ENCODE results near the gene TCF20.

Gene TCF20

GRCh38 chr22:42307806-42308563 lies 37.5 kb upstream of the TCF20 start:
- DNase-seq (ENCODE audit: low read depth) = no peak
- H3K4me3 ChIP-seq (ENCODE audit: low read depth, low read length) = no peak overlapping the region
- in situ Hi-C loops (cut with HindIII; ENCODE audit: low sequenced_read_pairs) = no loop called here
- no peak for TF ChIP-seq CTCF (IDR thresholded peaks at IDR 0.05; ENCODE audit: low read depth, low read length, missing control alignments)

GRCh38 chr22:42306010-42306409 lies 35.6 kb upstream of the TCF20 start:
- TF ChIP-seq CTCF (IDR thresholded peaks at IDR 0.05; ENCODE audit: low read depth, low read length, missing control alignments) = no peak
- no peak for DNase-seq (ENCODE audit: low read depth)
- no peak overlapping the region for H3K4me3 ChIP-seq (ENCODE audit: low read depth, low read length)
- in situ Hi-C loops (cut with HindIII; ENCODE audit: low sequenced_read_pairs) = no loop called here

- no peak overlapping the region for H3K4me3 ChIP-seq (ENCODE audit: low read depth, low read length)
- no peak for DNase-seq (ENCODE audit: low read depth)
- TF ChIP-seq CTCF (IDR thresholded peaks at IDR 0.05; ENCODE audit: low read depth, low read length, missing control alignments) = no peak
- in situ Hi-C loops (cut with HindIII; ENCODE audit: low sequenced_read_pairs) = no loop called here
These were observed 33.9 kb upstream of the TCF20 start for GRCh38 chr22:42304324-42304790.

- DNase-seq (ENCODE audit: low read depth) = no peak
- TF ChIP-seq CTCF (IDR thresholded peaks at IDR 0.05; ENCODE audit: low read depth, low read length, missing control alignments) = no peak
- H3K4me3 ChIP-seq (ENCODE audit: low read depth, low read length) = no peak overlapping the region
- in situ Hi-C loops (cut with HindIII; ENCODE audit: low sequenced_read_pairs) = no loop called here
These were observed 33.2 kb upstream of the TCF20 start for GRCh38 chr22:42303396-42304323.

GRCh38 chr22:42301742-42302102 lies 31.3 kb upstream of the TCF20 start:
- no peak for TF ChIP-seq CTCF (IDR thresholded peaks at IDR 0.05; ENCODE audit: low read depth, low read length, missing control alignments)
- in situ Hi-C loops (cut with HindIII; ENCODE audit: low sequenced_read_pairs) = no loop called here
- no peak overlapping the region for H3K4me3 ChIP-seq (ENCODE audit: low read depth, low read length)
- DNase-seq (ENCODE audit: low read depth) = no peak

GRCh38 chr22:42301077-42301741 lies 30.8 kb upstream of the TCF20 start:
- TF ChIP-seq CTCF (IDR thresholded peaks at IDR 0.05; ENCODE audit: low read depth, low read length, missing control alignments) = no peak
- in situ Hi-C loops (cut with HindIII; ENCODE audit: low sequenced_read_pairs) = no loop called here
- no peak for DNase-seq (ENCODE audit: low read depth)
- no peak overlapping the region for H3K4me3 ChIP-seq (ENCODE audit: low read depth, low read length)

Measured in astrocyte of the cerebellum (primary cell).